ENCODE measurements around the gene MPST.

Gene MPST

DNA sequence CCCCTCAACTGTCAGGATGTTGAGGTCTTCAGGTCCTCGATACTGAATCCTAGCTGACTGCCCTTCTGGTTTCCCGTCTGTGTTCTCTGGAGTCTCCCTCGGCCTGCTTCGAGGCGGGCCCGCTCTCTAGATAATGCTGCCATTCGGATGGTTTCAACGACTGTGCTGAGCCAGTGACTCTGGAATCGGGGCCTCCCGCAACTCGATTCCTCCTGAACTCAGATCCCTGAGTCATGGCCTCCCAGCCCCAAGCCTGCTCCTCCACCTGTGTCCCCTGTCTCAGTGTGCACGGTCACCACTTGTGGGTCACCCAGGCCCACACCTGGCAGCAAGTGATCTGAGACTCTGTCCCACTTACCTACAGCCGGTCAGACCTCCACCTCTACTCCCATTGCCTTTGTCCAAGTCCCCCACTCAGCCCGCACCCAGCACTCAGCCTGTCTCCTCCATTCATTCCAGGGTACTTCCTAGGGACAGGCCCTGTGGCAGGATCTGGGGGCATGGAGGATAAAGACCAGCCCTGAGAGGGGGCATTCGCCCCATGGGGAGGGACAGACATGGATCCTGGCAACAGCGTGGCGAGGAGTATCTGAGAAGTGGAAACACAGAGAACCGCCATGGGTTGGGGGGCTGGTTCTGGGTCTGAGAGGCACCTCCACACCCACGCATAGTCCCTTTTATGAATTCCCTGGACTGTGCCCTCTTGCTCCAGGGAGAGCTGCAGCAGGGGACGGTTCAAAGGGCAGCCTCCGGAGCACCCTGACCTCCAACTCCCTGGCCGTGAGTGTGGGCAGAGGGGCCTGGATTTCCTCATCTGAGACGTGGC, 14.3 kb downstream of the MPST start:
- no peak for TF ChIP-seq CTCF (IDR thresholded peaks at IDR 0.05; ENCODE audit: low read depth, low read length, missing control alignments)
- in situ Hi-C loops (cut with HindIII; ENCODE audit: low sequenced_read_pairs) = no loop called here
- no peak overlapping the region for H3K4me3 ChIP-seq (ENCODE audit: low read depth, low read length)
- DNase-seq (ENCODE audit: low read depth) = no peak

GRCh38 chr22:37036655-37037377, 17.3 kb downstream of the MPST start:
- in situ Hi-C loops (cut with HindIII; ENCODE audit: low sequenced_read_pairs) = no loop called here
- H3K4me3 ChIP-seq (ENCODE audit: low read depth, low read length) = no peak overlapping the region
- no peak for DNase-seq (ENCODE audit: low read depth)
- TF ChIP-seq CTCF (IDR thresholded peaks at IDR 0.05; ENCODE audit: low read depth, low read length, missing control alignments) = no peak

DNA sequence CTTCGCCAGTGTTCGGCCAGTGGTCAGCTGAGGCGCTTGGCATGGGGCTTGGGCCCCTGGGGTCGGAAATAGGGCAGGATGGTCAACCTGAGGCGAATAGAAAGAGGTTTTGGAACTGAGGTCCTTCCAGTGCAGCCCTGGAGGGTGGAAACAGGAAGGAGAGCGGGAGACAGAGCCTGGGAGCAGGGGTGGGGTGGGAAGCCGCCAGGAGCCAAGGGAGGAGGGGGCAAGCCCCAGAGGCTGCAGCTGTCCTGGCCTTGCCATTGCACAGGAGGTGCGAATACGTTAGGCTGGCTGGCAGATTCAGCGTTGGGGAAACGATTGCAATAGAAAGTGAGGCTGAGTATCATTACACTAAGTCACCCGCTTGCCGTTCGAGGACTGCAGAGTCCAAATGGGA, 18.1 kb downstream of the MPST start:
- no peak for TF ChIP-seq CTCF (IDR thresholded peaks at IDR 0.05; ENCODE audit: low read depth, low read length, missing control alignments)
- H3K4me3 ChIP-seq (ENCODE audit: low read depth, low read length) = no peak overlapping the region

GRCh38 chr22:37039466-37039865, 19.9 kb downstream of the MPST start:
- no peak for DNase-seq (ENCODE audit: low read depth)
- in situ Hi-C loops (cut with HindIII; ENCODE audit: low sequenced_read_pairs) = no loop called here
- H3K4me3 ChIP-seq (ENCODE audit: low read depth, low read length) = no peak overlapping the region
- no peak for TF ChIP-seq CTCF (IDR thresholded peaks at IDR 0.05; ENCODE audit: low read depth, low read length, missing control alignments)

More for the DNA sequence above, 18.1 kb downstream of the MPST start:
- DNase-seq (ENCODE audit: low read depth) = no peak
- in situ Hi-C loops (cut with HindIII; ENCODE audit: low sequenced_read_pairs) = no loop called here

DNA sequence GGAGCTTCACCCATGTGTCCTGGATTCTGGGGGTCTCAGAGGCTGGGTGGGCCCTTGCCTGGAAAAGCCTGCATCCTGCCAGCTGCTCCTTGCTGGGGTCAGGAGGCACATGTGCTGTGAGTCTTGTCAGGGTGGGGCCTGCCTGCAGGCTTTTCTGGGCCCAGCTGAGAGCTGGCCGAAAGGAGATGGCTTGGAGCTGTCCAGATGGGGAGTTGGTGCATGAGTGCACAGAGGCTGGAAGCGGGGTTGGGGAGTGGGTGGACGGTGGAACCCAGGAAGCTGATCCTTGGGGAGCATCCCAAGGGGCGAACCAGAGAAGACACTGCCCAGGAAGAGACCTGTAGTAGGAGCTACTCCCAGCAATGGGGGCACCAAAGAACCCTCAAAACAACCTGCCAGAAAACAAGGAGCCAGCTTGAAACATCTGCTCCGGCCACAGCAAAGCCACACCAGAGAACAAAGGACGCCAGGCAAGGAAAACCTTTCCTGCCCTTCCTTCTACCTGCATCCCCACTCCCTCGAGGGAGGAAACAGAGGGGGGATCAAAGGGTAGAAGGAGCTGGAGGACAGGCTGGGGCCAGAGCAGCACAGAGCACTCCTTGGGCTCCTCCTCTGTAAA, 23.8 kb downstream of the MPST start:
- in situ Hi-C loops (cut with HindIII; ENCODE audit: low sequenced_read_pairs) = no loop called here
- DNase-seq (ENCODE audit: low read depth) = no peak
- TF ChIP-seq CTCF (IDR thresholded peaks at IDR 0.05; ENCODE audit: low read depth, low read length, missing control alignments) = no peak
- H3K4me3 ChIP-seq (ENCODE audit: low read depth, low read length) = no peak overlapping the region

- no peak for DNase-seq (ENCODE audit: low read depth)
- H3K4me3 ChIP-seq (ENCODE audit: low read depth, low read length) = no peak overlapping the region
- in situ Hi-C loops (cut with HindIII; ENCODE audit: low sequenced_read_pairs) = no loop called here
- peak; percentile 7 for TF ChIP-seq CTCF (IDR thresholded peaks at IDR 0.05; ENCODE audit: low read depth, low read length, missing control alignments)
These were observed 24.4 kb downstream of the MPST start for GRCh38 chr22:37043828-37044538.
